Omental fat pad (tissue), 4 donors: ENCODE results near the gene GPR39. TPM values are rescaled to one million over a fixed set of nuclear protein-coding genes. Genes with fewer than 3 reads are reported as not detected.

Source experiments
- ATAC-seq: fragments of 150-250 bp; one replicate; pipeline ENCODE4 v1.9.1; 2016; ENCODE audit warnings: mild to moderate bottlenecking, moderate library complexity; ENCODE audit not compliant: low FRiP score
- DNase-seq: peaks from one replicate; pipeline ENCODE4 v3.0.0-alpha.2; 2019; ENCODE audit warnings: low spot score
- total RNA-seq, 4 donors: library from RNA; depleted of rRNA; stranded (reverse); fragments of >200 nt; gene quantifications; one replicate each; pipeline ENCODE4 v1.1.0, GENCODE V29; 2016
- TF ChIP-seq, protein P1 (sequence below), 3 donors: fragments of 450-650 bp; IDR thresholded peaks; one replicate each; pipeline ENCODE4 v1.5.1; 2016 to 2017; ENCODE audit warnings: antibody characterized with exemption in 3 of 3, mild to moderate bottlenecking in 3 of 3, moderate library complexity in 2 of 3

GPR39 gene
- total RNA-seq, 4 donors from 2014 or later: not detected

DNA sequence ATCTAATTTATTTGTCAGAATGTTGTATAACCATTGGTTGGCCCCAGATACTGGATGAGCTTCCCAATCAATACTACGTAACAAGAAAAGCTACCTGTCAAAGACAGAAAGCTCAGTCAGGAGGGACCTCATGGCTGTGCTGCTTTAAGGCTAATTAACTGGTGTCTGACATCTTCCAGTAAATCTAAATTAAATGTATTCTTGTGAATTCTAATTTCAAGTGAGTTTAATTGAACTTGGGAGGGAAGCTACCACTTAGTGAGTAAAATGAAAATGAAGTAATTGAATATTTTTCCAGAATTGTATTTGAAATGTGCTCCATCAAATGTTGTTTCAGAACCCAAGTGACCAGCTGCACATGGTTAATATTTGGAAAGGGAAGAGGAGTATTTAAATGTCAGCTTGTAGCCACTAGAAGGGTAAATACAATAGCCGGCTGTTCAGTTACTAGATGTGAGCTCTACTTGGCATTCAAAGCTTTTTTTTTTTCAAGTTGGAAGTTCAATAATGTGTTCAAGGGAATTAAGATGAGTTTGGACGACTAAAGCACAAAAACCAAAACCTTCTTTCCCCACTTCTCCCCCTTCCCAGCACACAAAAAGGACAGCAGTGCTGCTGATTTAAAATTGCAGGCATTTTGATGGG lies 62.0 kb downstream of the GPR39 start:
- DNase-seq (no peak), ATAC-seq (no peak)
- TF ChIP-seq, protein P1, sequence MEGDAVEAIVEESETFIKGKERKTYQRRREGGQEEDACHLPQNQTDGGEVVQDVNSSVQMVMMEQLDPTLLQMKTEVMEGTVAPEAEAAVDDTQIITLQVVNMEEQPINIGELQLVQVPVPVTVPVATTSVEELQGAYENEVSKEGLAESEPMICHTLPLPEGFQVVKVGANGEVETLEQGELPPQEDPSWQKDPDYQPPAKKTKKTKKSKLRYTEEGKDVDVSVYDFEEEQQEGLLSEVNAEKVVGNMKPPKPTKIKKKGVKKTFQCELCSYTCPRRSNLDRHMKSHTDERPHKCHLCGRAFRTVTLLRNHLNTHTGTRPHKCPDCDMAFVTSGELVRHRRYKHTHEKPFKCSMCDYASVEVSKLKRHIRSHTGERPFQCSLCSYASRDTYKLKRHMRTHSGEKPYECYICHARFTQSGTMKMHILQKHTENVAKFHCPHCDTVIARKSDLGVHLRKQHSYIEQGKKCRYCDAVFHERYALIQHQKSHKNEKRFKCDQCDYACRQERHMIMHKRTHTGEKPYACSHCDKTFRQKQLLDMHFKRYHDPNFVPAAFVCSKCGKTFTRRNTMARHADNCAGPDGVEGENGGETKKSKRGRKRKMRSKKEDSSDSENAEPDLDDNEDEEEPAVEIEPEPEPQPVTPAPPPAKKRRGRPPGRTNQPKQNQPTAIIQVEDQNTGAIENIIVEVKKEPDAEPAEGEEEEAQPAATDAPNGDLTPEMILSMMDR (IDR thresholded peaks at IDR 0.05): no peak

DNA sequence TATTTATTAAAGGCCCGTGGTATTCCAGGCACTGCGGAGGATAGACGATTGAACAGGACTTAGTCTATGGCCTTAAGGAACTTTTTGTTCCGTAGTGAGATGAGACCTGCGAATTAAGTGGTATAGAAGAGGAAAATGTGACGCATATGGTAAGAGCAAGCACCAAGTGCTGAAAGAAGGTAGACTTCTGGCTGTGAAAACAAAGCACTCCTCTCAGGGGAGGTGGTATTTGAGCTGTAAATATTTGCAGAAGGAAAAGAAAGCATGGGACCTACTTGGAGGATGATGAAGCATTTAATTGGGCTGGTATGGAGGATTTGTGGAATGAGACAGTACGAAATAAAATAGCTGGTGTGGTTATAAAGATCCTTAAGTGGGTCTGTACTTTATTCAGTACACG lies 62.5 kb downstream of the GPR39 start:
- ATAC-seq (no peak), DNase-seq (no peak)
- TF ChIP-seq, protein P1 (IDR thresholded peaks at IDR 0.05): no peak

DNA sequence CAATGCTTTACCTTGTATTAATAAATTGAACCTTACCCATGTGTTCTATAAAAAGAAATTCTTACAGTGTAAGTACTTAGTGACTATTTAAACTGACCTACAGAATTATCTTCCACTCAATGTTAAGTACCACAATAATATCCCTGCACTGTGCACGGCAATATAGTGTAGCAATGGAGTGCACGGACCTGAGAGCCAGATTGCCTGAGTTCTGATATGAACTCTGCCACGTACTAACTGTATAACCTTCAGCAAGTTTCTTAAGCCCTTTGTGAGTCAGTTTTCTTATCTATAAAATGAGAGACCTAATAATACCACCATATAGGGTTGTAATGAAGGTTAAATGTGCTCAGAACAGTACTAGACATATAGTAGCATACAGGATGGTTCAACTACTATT lies 66.2 kb downstream of the GPR39 start:
- ATAC-seq: no peak
- no peak for DNase-seq
- TF ChIP-seq, protein P1 (IDR thresholded peaks at IDR 0.05): no peak

DNA sequence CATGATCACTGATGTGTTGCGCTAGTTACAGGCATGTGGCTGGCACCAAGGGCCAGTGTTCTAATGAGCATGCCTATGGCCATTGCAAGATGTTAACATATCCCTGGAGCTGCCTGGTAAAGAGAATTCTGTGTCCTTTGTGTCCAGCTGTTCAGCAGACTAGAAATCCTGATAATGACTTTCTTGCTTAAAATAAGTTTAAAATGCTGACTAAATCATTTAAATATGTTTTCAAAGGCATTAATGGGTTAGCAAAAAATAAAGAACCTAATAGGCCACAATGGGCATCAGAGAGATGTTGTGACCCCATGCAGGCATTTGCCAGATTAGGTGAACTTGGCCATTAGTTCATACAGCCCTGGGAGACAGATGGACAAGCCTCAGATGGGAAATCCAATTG lies 67.5 kb downstream of the GPR39 start:
- DNase-seq (no peak), ATAC-seq (no peak)
- TF ChIP-seq, protein P1 (IDR thresholded peaks at IDR 0.05): no peak

DNA sequence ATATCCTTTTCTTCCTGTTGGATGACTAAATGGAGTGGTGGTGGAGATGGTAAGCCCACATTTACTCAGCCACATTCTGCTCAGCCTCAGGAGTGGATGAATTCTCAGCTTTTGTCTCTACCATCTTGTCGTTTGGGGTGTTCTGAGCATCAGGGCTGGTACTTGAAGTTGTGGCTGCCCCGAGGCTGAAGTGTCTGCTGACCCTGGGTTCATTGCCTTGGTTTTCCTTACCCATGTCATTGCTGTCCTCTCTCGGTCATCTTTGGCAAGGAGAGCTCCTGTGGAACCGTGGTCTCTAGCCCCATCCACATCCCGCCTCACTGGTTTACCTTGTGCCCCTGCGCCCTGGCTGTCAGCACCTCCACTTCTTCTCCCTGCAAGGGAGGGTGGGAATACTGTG lies 71.9 kb downstream of the GPR39 start:
- TF ChIP-seq, protein P1 (IDR thresholded peaks at IDR 0.05): no peak
- ATAC-seq (no peak), DNase-seq (no peak)

DNA sequence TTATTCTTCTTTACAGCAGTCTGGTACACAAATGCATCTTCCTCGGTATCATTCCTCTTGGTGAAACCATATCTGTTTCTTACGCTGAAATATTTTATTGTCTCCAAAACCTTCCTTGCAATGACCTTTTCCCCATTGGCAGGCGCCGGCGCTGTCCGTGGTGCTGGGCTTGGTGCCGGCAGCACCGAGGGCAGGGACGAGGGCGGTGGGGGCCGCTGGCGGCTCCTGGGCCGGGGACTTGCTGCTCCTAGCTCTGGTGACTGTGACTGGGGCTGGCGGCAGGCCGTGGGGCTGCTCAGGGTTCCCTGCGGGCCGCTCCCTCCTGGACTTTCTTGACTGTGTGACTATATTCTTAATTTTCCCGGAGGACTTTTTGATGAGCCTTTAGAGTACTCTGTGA lies 72.5 kb downstream of the GPR39 start:
- no peak for ATAC-seq
- DNase-seq: no peak
- TF ChIP-seq, protein P1 (IDR thresholded peaks at IDR 0.05): no peak

DNA sequence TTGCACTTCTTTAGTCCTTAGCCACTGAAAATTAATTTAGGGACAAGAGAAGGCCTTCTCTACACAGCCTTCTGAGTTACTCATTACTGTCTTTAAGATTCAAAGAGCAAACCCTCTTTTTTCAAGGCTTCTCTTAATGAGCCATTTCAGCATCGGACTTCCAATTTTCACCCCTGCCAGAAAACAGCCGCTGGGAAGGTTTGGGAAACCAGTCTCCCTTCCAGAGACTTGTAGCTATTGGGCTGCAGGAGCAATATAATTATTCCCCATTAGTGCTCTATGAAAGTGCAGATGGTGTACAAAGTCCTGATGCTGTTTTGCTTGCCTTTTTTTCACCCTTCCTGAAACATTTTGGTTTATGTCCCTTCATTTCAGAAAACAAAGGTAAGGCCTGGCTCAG lies 79.3 kb downstream of the GPR39 start:
- DNase-seq: no peak
- ATAC-seq: no peak

More for the DNA sequence above, 79.3 kb downstream of the GPR39 start:
- TF ChIP-seq, protein P1 (IDR thresholded peaks at IDR 0.05): no peak
